ENCODE measurements around the gene TP53I11.

- no peak for TF ChIP-seq CTCF (IDR thresholded peaks at IDR 0.05)
- TF ChIP-seq POLR2A (IDR thresholded peaks at IDR 0.05), result no peak
Observed at GRCh38 chr11:44884056-44884455, 66.6 kb downstream of the TP53I11 start.

Data from lower leg skin (tissue), 3 donors.